ENCODE data around the gene DND1.
"Not testable (repeated sequence)": the region's sequence is repeated elsewhere in the genome, so short reads cannot be mapped to it uniquely, and the experiment has no call there.

DND1 gene

GRCh38 chr5:140628711-140629110, 44.7 kb downstream of the DND1 start:
- DNase-seq: no peak

GRCh38 chr5:140627972-140628371, 45.4 kb downstream of the DND1 start:
- DNase-seq: no peak

- DNase-seq: not testable (repeated sequence)
These were observed 48.5 kb downstream of the DND1 start for GRCh38 chr5:140624886-140625285.

GRCh38 chr5:140623061-140623460, 50.3 kb downstream of the DND1 start:
- not testable (repeated sequence) for DNase-seq

GRCh38 chr5:140622301-140622700, 51.1 kb downstream of the DND1 start:
- DNase-seq: no peak
